KMS-11 (cell line): ENCODE measurements around the gene IL31RA.

Experiments used
- H2AFZ ChIP-seq: fragments of 200-600 bp; sonication (generic); 2 replicates; pipeline ENCODE4 v1.6.1; 2016; ENCODE audit warnings: antibody characterized with exemption, mixed run types, low read depth
- H3K27ac ChIP-seq: fragments of 200-600 bp; sonication (generic); 2 replicates; pipeline ENCODE4 v1.6.1; 2016; ENCODE audit warnings: mild to moderate bottlenecking, mixed run types
- H3K27me3 ChIP-seq: fragments of 200-600 bp; sonication (generic); 2 replicates; pipeline ENCODE4 v1.6.1; 2017; ENCODE audit warnings: mild to moderate bottlenecking, low read depth, mixed run types, moderate library complexity; ENCODE audit not compliant: insufficient read depth
- H3K36me3 ChIP-seq: fragments of 200-600 bp; sonication (generic); 2 replicates; pipeline ENCODE4 v1.6.1; 2017; ENCODE audit warnings: mild to moderate bottlenecking, mixed run types; ENCODE audit not compliant: insufficient read depth
- H3K4me1 ChIP-seq: fragments of 200-600 bp; sonication (generic); 2 replicates; pipeline ENCODE4 v1.6.1; 2016; ENCODE audit warnings: mild to moderate bottlenecking, low read depth, mixed run types; ENCODE audit not compliant: poor library complexity, severe bottlenecking
- H3K4me2 ChIP-seq: fragments of 200-600 bp; sonication (generic); 2 replicates; pipeline ENCODE4 v1.7.0; 2016; ENCODE audit warnings: mild to moderate bottlenecking, mixed run types
- H3K4me3 ChIP-seq: fragments of 200-600 bp; sonication (generic); IDR thresholded peaks from 2 replicates; pipeline ENCODE4 v1.6.1; 2017; ENCODE audit warnings: low read depth, low read length, mixed read lengths; ENCODE audit not compliant: insufficient read depth
- H3K79me2 ChIP-seq: fragments of 200-600 bp; sonication (generic); 2 replicates; pipeline ENCODE4 v1.6.1; 2016; ENCODE audit warnings: low read depth, mixed run types; ENCODE audit not compliant: insufficient read depth
- H3K9ac ChIP-seq: fragments of 200-600 bp; sonication (generic); 2 replicates; pipeline ENCODE4 v1.6.1; 2016; ENCODE audit warnings: mild to moderate bottlenecking, mixed run types
- H4K20me1 ChIP-seq: fragments of 200-600 bp; sonication (generic); 2 replicates; pipeline ENCODE4 v1.6.1; 2016; ENCODE audit warnings: mild to moderate bottlenecking, mixed run types; ENCODE audit not compliant: insufficient read depth
- TF ChIP-seq, protein P1 (sequence below): fragments of 200-600 bp; sonication (generic); conservative IDR thresholded peaks from 2 replicates; pipeline ENCODE4 v1.6.1; 2017; ENCODE audit warnings: low read depth, mild to moderate bottlenecking, antibody characterized with exemption, low read length, moderate library complexity, mixed read lengths

IL31RA gene

DNA sequence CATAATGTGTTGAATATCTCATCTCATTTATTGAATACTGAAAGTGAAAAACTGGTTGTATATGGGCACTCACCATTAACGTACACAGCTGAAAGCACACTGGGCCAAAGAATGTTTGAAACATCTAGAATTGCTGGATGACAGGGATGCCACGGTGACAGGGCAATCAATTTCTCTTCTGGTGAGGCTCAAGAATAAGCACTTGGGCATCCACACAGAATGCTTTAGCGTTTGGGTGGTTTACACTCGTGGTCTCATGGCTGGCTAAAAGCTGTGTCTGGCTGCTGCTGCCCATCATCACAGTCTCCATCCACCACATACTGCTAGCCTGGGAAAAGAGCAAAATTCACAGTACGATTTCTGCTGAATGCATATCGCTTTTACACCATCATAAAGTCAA is 30.7 kb upstream of the IL31RA start:
- no peaks in the 10 kb centered on the region for H3K27me3 ChIP-seq

DNA sequence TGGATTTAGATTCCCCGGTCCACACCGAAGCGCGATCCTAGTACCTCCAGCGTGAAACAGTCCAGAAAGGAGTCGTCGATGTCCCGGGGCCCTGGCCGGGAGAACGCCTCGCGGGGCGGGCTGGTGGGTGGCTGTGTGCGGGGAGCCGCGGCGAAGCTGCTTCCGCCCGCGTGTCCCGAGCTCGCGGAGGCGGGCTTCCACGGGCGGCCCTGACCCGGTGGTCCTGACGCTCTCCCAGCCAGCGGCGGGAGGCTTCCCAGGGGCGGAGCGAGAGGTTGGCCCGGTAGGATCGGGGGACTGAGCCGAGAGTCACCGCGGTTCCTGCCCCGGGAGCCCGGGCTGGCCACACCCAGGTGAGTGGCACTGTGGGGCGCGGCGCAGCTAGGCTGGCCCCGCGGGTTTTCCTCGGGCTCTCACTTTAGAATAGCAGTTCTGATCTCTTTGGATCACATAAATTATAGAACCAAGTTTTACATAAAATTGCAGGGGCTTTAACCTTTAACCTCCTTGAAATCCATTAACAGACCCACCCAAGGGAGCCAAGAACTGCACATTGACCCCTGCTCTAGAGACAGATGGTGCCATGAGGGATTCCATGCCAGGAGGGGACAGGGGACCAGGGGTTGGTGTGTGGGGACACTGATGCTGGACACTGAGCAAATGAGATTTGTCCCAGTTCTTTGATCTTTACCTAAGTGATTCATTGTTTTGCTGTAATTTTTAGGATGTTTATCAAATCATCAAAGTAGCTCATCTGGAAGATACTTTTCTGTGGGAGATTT is 29.2 kb upstream of the IL31RA start:
- H4K20me1 ChIP-seq, result no peaks in the 10 kb centered on the region
- TF ChIP-seq, protein P1, sequence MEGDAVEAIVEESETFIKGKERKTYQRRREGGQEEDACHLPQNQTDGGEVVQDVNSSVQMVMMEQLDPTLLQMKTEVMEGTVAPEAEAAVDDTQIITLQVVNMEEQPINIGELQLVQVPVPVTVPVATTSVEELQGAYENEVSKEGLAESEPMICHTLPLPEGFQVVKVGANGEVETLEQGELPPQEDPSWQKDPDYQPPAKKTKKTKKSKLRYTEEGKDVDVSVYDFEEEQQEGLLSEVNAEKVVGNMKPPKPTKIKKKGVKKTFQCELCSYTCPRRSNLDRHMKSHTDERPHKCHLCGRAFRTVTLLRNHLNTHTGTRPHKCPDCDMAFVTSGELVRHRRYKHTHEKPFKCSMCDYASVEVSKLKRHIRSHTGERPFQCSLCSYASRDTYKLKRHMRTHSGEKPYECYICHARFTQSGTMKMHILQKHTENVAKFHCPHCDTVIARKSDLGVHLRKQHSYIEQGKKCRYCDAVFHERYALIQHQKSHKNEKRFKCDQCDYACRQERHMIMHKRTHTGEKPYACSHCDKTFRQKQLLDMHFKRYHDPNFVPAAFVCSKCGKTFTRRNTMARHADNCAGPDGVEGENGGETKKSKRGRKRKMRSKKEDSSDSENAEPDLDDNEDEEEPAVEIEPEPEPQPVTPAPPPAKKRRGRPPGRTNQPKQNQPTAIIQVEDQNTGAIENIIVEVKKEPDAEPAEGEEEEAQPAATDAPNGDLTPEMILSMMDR, result no peak
- no peak overlapping the region for H3K4me2 ChIP-seq
- no peaks in the 10 kb centered on the region for H3K4me1 ChIP-seq
- no peaks in the 10 kb centered on the region for H3K36me3 ChIP-seq
- H3K27ac ChIP-seq, result no peak overlapping the region
- no peaks in the 10 kb centered on the region for H3K27me3 ChIP-seq
- H3K9ac ChIP-seq, result no peak overlapping the region
- no peak overlapping the region for H2AFZ ChIP-seq
- no peak overlapping the region for H3K4me3 ChIP-seq
- no peaks in the 10 kb centered on the region for H3K79me2 ChIP-seq

More for the DNA sequence above, 30.7 kb upstream of the IL31RA start:
- H3K36me3 ChIP-seq, result no peaks in the 10 kb centered on the region
- H3K4me1 ChIP-seq, result no peaks in the 10 kb centered on the region
- no peak overlapping the region for H3K4me3 ChIP-seq
- H3K79me2 ChIP-seq, result no peaks in the 10 kb centered on the region
- no peak overlapping the region for H3K9ac ChIP-seq
- TF ChIP-seq, protein P1, result no peak
- no peak overlapping the region for H3K4me2 ChIP-seq
- no peak overlapping the region for H2AFZ ChIP-seq
- no peaks in the 10 kb centered on the region for H4K20me1 ChIP-seq
- no peak overlapping the region for H3K27ac ChIP-seq

DNA sequence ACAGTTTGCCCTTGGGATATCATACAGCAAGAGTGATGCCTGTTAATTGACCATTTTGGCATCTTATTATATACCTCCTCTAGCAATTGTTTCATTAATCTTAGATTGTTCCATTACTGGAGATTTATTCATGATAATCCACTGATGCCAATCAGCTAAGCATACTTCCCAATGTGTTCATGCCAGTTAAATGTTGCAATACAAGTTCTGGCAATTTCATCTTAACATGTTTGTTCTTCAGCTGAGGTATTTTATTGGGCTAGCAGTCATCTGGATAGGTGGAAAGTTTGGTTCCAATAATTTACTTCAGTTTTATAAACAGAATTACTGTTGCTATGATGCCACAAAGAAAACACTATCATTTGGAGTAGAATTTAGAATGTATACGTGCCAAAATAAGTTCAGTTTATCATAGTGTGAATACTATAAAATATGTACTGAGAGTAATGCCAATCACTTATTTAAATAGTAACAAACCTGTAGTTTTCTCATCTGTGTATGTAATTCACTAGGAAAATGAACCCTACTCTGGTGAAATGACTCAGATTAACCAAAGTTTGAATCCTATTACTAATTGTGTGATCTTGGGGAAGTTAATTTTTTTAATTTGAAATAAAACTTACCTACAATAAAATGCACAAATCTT is 27.9 kb upstream of the IL31RA start:
- Histone ChIP-seq H3K4me1 (no peaks in the 10 kb centered on the region), H3K27ac (no peak overlapping the region), H3K79me2 (no peaks in the 10 kb centered on the region), H3K9ac (no peak overlapping the region), H2AFZ (no peak overlapping the region), H3K4me3 (no peak overlapping the region), H3K27me3 (no peaks in the 10 kb centered on the region), H4K20me1 (no peaks in the 10 kb centered on the region), H3K4me2 (no peak overlapping the region), H3K36me3 (no peaks in the 10 kb centered on the region)
- TF ChIP-seq, protein P1, result no peak

- H3K27me3 ChIP-seq, result no peaks in the 10 kb centered on the region
- no peak overlapping the region for H3K4me3 ChIP-seq
- TF ChIP-seq, protein P1, result no peak
- H3K27ac ChIP-seq, result no peak overlapping the region
- H3K4me2 ChIP-seq, result no peak overlapping the region
- H4K20me1 ChIP-seq, result no peaks in the 10 kb centered on the region
- H3K9ac ChIP-seq, result no peak overlapping the region
- no peaks in the 10 kb centered on the region for H3K79me2 ChIP-seq
- no peaks in the 10 kb centered on the region for H3K4me1 ChIP-seq
- no peak overlapping the region for H2AFZ ChIP-seq
- no peaks in the 10 kb centered on the region for H3K36me3 ChIP-seq
Observed at GRCh38 chr5:55829956-55830355, 21.2 kb upstream of the IL31RA start.
